NB4 (cell line): ENCODE measurements around the gene AGBL1.

Experiments
- DNase-seq: peaks from one replicate; pipeline ENCODE4 v3.0.0; 2010; ENCODE audit warnings: low read depth
- H3K4me3 ChIP-seq: one replicate; pipeline ENCODE4 v1.5.1; 2011; ENCODE audit warnings: mild to moderate bottlenecking, low read depth, low read length, moderate library complexity
- MYC ChIP-seq: IDR thresholded peaks from 2 replicates; pipeline ENCODE4 v1.6.1; 2011; ENCODE audit warnings: low read depth, low read length
- POLR2A ChIP-seq: IDR thresholded peaks from 2 replicates; pipeline ENCODE4 v1.6.1; 2011; ENCODE audit warnings: mild to moderate bottlenecking; ENCODE audit not compliant: insufficient read length; ENCODE audit errors: extremely low read depth
- TF ChIP-seq, protein P1 (sequence below): IDR thresholded peaks from 2 replicates; pipeline ENCODE4 v1.6.1; 2011; ENCODE audit warnings: low read depth, low read length
- TF ChIP-seq, protein P2 (sequence below): IDR thresholded peaks from one replicate; pipeline ENCODE4 v1.5.1; 2012; ENCODE audit warnings: low read depth, low read length

Gene AGBL1

DNA sequence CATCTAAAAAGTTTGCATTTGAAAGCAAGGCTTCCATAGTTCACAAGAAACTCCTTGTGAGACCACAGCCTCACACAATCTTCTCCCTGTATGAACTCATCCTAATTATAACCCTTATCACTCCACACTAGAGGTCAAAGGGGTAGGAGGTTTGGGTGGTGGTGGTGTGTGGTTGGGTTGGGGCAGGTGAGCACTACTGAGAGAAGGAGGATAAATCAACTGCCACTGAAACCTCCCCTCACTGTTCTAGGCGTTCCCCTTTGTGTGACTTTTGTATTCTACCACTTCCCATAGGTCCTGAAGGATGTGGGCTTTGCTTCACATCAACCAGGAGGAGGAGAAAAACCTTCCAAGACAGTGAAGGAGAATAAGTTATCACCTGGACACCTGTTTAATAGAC lies 6.4 kb upstream of the AGBL1 start:
- no peak for TF ChIP-seq POLR2A
- TF ChIP-seq, protein P1, sequence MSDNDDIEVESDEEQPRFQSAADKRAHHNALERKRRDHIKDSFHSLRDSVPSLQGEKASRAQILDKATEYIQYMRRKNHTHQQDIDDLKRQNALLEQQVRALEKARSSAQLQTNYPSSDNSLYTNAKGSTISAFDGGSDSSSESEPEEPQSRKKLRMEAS, result no peak
- TF ChIP-seq, protein P2, sequence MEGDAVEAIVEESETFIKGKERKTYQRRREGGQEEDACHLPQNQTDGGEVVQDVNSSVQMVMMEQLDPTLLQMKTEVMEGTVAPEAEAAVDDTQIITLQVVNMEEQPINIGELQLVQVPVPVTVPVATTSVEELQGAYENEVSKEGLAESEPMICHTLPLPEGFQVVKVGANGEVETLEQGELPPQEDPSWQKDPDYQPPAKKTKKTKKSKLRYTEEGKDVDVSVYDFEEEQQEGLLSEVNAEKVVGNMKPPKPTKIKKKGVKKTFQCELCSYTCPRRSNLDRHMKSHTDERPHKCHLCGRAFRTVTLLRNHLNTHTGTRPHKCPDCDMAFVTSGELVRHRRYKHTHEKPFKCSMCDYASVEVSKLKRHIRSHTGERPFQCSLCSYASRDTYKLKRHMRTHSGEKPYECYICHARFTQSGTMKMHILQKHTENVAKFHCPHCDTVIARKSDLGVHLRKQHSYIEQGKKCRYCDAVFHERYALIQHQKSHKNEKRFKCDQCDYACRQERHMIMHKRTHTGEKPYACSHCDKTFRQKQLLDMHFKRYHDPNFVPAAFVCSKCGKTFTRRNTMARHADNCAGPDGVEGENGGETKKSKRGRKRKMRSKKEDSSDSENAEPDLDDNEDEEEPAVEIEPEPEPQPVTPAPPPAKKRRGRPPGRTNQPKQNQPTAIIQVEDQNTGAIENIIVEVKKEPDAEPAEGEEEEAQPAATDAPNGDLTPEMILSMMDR, result no peak
- no peak for TF ChIP-seq MYC
- H3K4me3 ChIP-seq, result no peak overlapping the region
- no peak for DNase-seq

DNA sequence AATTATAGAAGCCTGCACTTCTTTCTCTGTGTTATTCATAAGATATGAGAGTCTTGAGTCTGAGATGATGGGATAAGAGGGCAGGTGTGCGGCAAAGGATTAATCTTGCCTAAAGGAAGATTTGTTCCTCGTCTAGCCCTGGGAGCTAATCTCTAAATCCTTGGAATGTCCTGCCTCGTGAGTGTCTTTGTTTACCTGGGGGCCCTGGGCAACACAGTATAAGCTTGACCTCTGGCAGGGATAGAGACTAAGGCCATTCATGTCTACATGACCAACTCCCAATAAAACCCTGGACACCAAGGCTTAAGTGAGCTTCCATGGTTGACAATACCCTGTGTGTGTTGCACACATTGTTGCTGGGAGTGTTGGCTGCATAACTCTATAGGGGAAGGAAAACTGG lies 3.2 kb upstream of the AGBL1 start:
- TF ChIP-seq, protein P1, result no peak
- TF ChIP-seq POLR2A, result no peak
- TF ChIP-seq, protein P2, result no peak
- TF ChIP-seq MYC, result no peak

DNA sequence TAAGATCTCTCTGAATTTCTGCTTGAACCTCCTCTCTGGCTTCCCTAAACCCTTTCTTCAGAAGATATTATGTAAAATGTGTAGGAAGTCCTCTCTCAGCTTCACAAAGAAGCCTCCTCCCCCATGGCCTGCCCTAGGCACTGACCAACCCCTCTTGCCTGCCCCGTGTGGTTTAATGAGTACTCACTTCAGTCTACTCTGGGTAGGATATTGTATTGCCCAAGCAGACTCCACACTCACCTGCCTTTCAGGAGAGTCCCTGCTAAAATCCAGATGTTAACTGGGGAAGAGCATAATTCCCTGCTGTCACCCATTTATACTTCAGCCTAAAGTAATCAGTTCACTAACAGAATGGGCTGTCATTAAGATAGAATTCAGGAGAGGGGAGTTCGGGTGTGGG lies 2.6 kb upstream of the AGBL1 start:
- TF ChIP-seq POLR2A (no peak), MYC (no peak)
- TF ChIP-seq, protein P2, result no peak
- TF ChIP-seq, protein P1, result no peak
- DNase-seq, result no peak
- no peak overlapping the region for H3K4me3 ChIP-seq

More for the DNA sequence above, 3.2 kb upstream of the AGBL1 start:
- no peak overlapping the region for H3K4me3 ChIP-seq
- DNase-seq, result no peak

DNA sequence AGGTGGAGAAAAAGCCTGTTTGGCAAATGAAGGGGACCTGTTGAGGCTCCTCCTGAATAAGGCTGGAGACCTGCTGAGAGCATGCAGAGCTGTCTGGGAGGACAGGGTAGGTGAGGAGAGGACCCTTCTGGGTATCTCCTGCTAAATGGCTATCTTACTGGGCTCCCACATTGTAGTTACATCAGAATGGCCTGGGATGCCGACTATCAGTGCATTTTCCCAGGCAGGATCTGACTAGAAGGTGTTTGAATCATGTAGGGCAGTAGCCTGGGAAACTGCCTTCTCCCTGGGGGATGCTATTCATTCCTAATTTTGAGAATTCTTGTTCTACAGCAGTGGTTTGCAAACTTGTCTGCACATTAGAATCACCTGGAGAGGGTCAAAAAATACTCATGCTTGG lies 631 bp downstream of the AGBL1 start:
- no peak overlapping the region for H3K4me3 ChIP-seq
- no peak for TF ChIP-seq POLR2A
- no peak for TF ChIP-seq MYC
- TF ChIP-seq, protein P1, result no peak
- TF ChIP-seq, protein P2, result no peak
- no peak for DNase-seq

DNA sequence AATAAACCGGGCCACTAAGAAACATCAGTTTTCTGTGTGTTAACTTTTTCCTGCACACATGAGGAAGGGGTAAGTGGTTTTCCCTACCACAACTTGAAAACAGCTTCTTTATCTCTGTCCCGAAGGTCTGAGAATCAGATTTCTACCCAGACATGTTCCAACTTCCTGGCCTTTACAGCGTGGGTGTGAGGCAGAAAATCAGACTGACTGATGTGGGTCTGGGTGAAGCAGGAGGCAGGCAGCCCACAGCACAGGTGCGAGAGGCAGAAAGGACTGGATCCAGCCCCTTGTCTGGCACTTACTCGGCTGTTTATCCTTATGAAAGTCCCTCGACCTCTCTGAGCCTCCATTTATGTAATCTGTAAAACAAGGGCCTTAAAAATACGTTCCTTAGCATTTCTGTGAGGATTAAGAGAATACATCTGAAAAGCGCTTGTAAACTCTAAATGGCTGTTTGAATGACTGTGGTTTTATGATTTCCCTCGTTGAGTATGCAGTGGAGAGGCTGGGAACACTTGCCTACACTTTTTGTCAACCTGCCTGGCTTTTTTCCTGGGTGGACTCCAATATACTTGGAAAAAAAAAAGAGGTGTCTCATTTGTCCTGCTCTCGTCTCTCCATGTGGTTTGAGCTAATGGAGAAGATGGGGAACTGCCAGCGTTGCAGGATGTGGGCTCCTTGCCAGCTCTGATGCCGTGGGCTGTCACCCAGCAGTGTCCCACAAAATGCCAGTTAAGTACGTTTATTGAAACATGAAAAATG lies 3.1 kb downstream of the AGBL1 start:
- TF ChIP-seq, protein P1, result no peak
- no peak for TF ChIP-seq MYC
- TF ChIP-seq, protein P2, result no peak
- no peak for TF ChIP-seq POLR2A
- DNase-seq, result no peak

More for the DNA sequence above, 3.1 kb downstream of the AGBL1 start:
- no peak overlapping the region for H3K4me3 ChIP-seq
